ENCODE data around the gene HTR5A.

Gene HTR5A

GRCh38 chr7:155093596-155093995 is 23.5 kb downstream of the HTR5A start:
- DNase-seq = no peak

DNA sequence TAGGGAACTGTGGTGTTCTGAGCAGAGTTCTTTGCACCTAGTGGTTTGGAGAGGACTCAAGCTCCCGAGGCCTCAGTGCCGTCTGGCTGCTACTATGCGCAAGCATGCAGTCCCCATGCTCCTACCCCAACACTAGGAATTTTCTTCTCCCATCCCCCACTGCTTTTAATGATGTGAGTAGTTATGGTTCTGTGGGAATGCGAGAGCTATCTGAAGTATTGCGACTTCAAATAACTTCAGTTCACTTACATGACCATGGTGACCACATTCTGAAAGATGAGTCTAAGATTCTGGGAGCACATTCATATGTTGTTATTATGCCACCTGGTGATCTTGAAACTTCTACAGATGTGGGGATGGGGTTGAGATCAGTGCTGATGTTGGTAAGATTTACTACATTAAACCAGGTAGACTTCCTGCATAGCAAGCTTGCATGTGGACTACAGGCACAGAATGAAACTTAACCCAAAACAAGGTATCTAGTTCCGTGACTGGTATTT is 24.6 kb downstream of the HTR5A start:
- no peak for DNase-seq

- no peak for DNase-seq
These were observed 27.2 kb downstream of the HTR5A start for GRCh38 chr7:155097338-155097737.

DNA sequence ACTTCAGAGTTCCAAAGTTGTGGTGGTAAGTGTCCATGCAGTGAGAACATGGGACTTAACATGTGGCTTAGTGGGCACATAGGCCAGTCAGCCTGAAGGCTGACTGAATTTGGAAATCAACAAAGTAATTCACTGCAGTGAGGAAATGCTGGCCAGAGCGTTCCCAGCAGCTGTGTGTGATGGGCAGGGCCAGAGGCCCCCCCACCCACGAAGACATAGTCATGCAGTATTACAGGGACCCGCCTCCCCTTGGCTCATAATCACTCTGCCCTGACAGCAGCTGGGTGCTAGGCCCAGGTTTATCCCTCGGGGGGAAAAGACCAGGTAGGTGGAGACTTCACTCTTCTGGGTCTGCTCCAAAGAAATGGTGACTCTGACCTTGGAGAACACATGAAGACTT is 33.7 kb downstream of the HTR5A start:
- no peak for DNase-seq

DNA sequence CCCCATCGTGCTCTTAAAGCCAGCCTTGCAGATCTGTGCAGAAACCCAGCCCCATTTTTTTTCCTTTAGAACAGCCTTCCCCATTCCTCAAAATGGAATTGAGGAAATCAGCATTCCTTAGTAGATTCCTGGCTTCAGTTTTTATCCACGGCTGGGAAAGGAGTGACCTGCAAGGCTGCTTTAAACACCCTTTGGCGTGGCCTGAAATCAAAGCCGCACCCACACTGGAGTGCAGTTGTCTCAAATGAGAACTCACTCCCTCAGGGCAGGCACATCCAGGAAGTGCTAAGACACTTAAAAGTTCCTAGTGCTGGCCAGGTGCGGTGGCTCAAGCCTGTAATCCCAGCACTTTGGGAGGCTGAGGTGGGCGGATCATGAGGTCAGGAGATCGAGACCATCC is 34.8 kb downstream of the HTR5A start:
- DNase-seq = no peak

- no peak for DNase-seq
These were observed 36.2 kb downstream of the HTR5A start for GRCh38 chr7:155106356-155106755.

DNA sequence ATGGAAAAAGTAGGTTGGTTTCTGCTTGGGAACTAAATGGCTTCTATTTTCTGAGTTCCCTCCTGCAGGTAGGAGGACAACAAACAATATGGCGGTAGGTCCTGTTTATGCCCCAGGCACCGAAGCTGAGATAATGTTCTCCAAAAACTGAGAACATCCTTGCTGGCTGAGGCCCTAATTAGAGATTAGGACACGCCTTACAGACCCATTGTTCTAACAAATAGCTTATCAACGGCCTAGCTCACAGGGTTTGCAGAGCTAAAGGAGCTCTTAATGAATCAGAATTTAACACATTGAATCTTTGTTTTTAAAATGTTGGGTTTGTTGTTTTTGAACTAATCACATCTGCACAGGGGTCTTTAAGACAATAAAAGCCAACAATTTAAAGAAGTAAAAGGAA is 37.0 kb downstream of the HTR5A start:
- DNase-seq = no peak

DNA sequence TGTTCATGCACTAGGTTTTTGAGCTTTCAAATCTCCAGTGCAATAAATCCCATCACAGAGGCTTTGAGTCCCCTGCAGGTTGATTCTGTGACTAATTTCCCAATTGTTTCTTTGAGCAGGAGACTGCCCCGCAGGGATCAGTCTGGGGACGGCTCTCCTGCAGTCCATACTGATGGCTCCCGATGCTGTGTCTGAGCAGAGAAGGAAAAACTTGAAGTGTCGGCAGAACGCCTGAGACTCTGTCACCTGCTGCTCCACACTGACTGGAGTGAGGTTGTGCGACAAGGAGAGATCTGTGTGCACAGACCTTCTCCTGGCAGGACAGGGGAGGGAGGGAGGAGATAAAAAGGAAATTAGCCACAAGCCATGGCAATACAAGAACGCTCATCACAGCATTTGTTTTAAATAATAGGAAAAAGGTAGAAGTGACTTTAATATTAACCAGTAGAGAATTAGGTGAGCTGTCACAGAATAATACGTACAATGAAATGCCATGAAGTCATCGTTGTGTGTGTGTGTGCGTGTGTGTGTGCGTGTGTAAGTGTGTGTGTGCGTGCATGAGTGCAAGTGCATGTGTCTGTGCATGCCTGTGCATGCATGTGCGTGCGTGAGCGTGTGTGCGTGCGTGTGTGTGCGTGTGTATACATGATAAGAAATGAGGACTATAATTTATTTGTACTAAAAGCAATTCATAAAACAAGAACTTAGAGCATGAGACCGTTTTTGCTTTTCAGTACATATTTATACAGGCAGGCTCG is 38.2 kb downstream of the HTR5A start:
- no peak for DNase-seq

DNA sequence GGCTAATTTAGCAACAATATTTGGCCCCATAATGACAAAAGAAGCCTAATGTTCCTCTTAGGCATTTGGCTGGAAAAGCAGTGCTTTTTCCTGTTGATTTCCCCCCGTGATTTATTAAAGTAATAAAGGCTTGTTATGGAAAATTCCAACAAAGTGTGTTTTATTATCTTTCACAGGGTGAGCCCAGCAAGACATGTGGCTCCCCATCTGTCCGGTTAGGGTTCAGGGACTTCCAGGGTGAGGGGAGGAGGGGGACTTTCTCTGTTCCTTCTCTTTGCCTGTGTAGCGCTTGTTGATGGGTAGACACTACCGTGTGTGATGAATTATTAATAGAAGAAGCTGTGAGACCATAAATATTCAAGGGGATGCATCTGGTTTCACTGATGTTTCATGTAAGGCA is 39.0 kb downstream of the HTR5A start:
- no peak for DNase-seq

DNA sequence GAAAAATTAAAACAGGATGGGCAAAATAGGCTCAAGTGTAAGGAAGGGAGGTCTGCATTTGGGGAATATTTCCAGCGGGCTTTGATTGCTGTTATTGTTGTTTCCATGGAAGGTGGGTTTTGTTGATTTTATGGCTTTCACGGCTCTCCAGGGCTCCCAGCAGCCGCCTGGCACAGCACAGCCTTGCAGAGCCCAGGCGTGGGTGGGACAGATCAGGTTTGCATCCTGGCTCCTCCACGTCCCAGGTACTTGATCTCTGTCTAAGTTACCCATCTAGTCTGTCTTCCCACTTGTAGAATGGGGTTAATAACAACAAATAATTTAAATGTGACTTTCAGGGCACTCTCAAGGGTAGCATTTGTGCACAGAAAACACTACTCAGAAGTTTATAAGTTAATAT is 45.2 kb downstream of the HTR5A start:
- no peak for DNase-seq

- no peak for DNase-seq
These were observed 49.8 kb downstream of the HTR5A start for GRCh38 chr7:155119801-155120382.

DNA sequence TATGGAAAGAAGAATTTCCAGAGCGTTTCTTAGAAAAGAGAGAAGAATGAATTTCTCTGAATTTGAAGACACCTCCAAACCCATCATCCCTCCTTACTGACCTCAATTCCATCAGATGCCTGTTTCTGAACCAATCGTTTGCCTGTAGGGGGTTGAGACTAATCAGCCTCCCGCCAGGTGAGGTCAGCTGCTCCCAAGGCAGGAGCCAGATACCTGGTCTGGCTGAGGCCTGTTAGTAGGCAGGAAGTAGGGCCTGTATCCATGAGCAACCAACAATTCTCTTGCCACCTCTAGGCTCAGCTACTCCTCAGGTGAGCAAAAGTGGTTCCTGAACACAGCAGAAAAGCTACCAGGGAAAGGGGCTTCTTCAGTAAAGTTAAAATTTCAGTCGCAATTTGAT is 50.3 kb downstream of the HTR5A start:
- DNase-seq = no peak

GRCh38 chr7:155122831-155123230 is 52.7 kb downstream of the HTR5A start:
- no peak for DNase-seq

GRCh38 chr7:155123413-155123812 is 53.3 kb downstream of the HTR5A start:
- DNase-seq = no peak

DNA sequence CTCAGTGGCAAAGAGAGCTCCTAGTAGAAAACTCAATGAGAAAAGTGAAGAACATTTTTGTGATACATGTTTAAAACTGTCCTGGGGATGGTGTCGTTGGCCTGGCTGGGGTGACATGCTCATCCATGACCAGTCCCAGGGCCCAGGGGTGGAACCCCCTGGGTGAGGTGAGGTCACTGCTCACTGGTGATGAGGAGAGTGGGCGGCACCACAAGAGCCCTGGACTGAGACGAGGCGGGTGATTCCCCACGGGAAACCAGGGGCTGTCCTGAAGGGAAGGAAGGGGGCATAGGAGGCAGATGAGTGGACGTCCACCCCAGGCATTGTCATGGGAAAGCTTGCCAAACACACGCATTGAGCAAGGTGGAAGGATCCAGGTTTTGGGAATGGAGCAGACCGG is 54.6 kb downstream of the HTR5A start:
- no peak for DNase-seq

DNA sequence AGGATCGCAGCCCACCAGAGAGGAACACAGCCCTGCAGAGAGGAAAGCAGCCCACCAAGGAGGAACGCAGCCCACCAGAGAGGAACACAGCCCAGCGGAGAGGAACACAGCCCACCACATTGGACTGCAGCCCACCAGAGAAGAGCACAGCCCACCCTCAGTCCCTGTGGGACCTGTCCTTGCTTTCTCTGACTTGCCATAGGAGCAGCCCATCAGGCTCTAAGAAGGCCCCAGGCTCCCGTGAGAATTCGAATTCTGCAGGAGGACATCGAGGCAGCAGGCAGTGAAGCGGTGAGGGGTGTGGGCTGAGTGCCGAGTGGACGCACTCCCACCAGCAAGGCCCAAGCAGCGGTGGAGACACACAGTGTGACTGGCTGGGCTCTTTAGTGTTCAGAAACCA is 59.1 kb downstream of the HTR5A start:
- DNase-seq = no peak

- DNase-seq = no peak
These were observed 59.7 kb downstream of the HTR5A start for GRCh38 chr7:155129789-155130188.

DNA sequence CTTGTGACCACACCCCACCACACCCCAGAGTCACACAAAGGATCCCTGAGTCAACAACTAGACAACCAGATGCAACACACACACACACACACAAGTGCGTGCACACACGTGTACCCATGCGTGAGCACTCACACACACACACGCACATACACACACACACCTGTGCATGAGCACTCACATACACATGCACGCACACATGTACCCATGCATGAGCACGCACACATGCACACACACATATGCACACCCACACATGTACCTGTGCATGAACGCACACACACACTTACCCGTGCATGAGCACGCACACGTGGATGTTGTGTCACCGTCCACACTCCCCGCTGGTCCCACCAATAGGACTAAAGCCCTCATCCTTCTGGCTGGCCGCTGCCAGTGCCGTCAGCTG is 60.4 kb downstream of the HTR5A start:
- DNase-seq = no peak

DNA sequence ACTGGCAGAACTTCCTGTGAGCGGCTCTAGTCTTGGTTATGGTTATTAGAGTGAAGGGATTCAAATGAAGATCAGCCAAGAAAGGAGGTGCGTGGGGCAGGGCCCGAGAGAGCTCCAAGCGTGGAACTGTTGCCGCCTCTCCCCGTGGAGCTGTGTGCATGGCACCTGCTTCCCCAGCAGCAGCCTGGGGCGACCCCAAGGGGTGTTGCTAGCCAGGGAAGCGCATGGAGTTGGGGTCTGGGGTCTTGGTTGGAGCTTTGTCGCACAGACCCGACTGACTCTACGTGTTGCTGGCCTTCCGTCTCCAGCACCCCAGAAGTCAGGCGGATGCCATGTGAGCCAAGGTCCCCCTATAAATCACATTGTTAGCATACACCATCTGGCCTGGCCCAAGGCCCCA is 61.0 kb downstream of the HTR5A start:
- no peak for DNase-seq

DNA sequence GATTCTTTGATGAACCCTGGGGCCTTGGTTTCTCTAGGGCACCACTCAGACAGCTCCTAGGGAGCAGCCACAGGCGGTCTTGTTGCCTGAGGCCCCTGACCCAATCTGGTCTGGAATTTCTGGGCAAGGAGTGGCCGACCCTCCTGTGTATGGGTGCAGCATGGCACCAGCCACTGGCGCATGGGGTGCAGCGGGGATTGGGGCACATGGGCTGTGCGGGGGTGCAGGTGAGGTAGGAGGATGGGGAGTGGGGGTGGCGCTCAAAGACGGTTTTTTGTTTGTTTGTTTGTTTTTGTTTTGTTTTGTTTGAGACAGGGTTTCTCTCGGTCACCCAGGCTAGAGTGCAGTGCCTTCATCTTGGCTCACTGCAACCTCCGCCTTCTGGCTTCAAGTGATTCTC is 62.3 kb downstream of the HTR5A start:
- DNase-seq = no peak

DNA sequence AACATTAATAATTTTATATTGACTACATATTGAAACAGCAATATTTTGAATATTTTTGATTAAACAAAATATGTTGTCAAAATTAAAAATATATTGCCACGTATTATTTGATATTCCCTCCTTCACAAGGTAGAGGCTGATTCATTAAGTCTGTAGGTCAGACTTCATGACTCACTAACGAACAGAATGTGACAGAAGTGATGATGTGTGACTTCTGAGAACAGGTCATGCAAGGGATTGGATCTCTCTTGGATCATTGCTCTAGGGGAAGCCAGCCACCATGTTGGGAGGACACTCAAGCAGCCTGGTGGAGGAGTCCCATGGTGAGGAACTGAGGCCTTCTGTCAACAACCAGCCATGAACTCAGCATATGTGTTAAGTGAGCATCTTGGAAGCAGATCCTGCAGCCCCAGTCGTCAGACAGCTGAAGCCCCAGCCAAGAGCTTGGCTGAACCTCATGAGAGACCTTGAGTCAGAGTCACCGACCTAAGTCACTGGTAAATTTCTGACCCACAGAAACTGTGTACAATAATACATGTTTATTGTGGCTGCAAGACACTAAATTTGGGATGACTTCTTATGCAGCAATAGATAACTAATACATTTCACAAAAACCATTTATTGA is 66.6 kb downstream of the HTR5A start:
- DNase-seq = no peak

Data from fibroblast of skin of abdomen (primary cell).